LNCaP clone FGC (cell line): ENCODE results near the gene MSLN.

Experiments used
- DNase-seq: peaks from one replicate; pipeline ENCODE4 v3.0.0-alpha.2; 2011; ENCODE audit warnings: low read depth
- H3K4me3 ChIP-seq: 2 replicates; pipeline ENCODE4 v1.5.1; 2011; ENCODE audit warnings: mild to moderate bottlenecking, low read depth, low read length, control low read depth
- TF ChIP-seq, protein P1 (sequence below): IDR thresholded peaks from 2 replicates; pipeline ENCODE4 v1.5.1; 2012; ENCODE audit warnings: mild to moderate bottlenecking; ENCODE audit not compliant: control insufficient read depth, insufficient read depth; ENCODE audit errors: extremely low read depth

The MSLN gene

GRCh38 chr16:733382-734207 is 26.9 kb upstream of the MSLN start:
- DNase-seq = no peak
- TF ChIP-seq, protein P1, sequence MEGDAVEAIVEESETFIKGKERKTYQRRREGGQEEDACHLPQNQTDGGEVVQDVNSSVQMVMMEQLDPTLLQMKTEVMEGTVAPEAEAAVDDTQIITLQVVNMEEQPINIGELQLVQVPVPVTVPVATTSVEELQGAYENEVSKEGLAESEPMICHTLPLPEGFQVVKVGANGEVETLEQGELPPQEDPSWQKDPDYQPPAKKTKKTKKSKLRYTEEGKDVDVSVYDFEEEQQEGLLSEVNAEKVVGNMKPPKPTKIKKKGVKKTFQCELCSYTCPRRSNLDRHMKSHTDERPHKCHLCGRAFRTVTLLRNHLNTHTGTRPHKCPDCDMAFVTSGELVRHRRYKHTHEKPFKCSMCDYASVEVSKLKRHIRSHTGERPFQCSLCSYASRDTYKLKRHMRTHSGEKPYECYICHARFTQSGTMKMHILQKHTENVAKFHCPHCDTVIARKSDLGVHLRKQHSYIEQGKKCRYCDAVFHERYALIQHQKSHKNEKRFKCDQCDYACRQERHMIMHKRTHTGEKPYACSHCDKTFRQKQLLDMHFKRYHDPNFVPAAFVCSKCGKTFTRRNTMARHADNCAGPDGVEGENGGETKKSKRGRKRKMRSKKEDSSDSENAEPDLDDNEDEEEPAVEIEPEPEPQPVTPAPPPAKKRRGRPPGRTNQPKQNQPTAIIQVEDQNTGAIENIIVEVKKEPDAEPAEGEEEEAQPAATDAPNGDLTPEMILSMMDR = no peak
- H3K4me3 ChIP-seq = no peak overlapping the region

GRCh38 chr16:734208-734980 is 26.1 kb upstream of the MSLN start:
- DNase-seq = no peak
- no peak overlapping the region for H3K4me3 ChIP-seq
- TF ChIP-seq, protein P1 = no peak

- DNase-seq = no peak
- TF ChIP-seq, protein P1 = no peak
- no peak overlapping the region for H3K4me3 ChIP-seq
These were observed 25.3 kb upstream of the MSLN start for GRCh38 chr16:734981-735881.

DNA sequence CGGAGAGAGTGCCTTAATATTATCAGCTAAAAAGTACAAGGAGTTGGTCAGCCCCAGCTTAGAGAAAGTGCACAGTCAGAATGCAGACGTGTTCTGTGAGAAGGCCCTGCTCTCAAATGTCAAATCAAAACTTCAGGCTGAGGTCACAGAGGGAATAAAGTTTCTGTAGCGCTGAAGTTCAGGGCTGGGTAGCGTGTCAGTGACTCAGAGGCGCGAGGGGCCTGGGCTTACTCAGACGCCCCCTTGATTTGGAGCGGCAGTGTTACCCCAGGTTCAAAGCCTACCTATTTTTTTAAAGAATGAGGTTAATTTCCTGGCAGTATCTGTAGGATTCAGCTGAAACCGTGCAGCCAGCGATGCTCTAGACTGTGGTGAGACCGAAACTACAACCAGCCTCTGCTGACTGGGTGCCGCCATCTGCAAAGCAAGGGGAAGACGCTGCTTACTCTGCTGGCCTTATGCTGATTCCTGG is 24.5 kb upstream of the MSLN start:
- no peak overlapping the region for H3K4me3 ChIP-seq
- DNase-seq = no peak
- TF ChIP-seq, protein P1 = no peak

- TF ChIP-seq, protein P1 = no peak
- H3K4me3 ChIP-seq = no peak overlapping the region
- DNase-seq = no peak
These were observed 23.5 kb upstream of the MSLN start for GRCh38 chr16:736936-737481.
